Body of pancreas (tissue), 4 donors: ENCODE measurements around the gene CRNN.

Experiments
- CTCF ChIP-seq, 7 experiments: fragments of 450-650 bp in 4 of 7; fragments of 200-600 bp in 3 of 7; sonication (generic) in 3 of 7; IDR thresholded peaks; one replicate each; pipeline ENCODE4 v1.5.1; 2016 to 2019; ENCODE audit warnings: antibody characterized with exemption in 7 of 7
- POLR2A ChIP-seq, 3 donors: fragments of 450-650 bp; IDR thresholded peaks; one replicate each; pipeline ENCODE4 v1.6.1; 2016; ENCODE audit warnings: antibody characterized with exemption in 3 of 3, mild to moderate bottlenecking in 2 of 3

- TF ChIP-seq CTCF (IDR thresholded peaks at IDR 0.05) (no peak), POLR2A (IDR thresholded peaks at IDR 0.05) (no peak)
Observed at GRCh38 chr1:152410028-152410427, 4.0 kb downstream of the CRNN start.
